ENCODE measurements around the gene LRMDA.

DNA sequence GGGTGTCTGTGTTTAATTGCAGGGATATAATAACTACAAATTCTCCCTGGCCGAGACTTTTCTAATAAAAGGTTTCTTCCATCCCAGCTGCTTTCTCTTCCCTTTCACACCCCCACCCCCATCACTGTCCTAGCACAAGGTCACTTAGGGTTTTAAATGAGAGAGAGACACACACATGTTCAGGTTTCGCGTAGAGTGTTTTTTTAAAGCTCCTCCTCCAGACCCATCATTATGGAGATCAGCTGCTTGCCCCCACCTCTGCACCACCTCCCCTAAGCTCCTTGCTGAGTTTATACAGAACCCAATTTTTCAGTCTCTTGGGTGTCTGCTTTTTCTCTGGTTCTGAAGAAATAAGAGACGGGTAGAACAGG, 18.6 kb downstream of the LRMDA start:
- no peak for TF ChIP-seq CTCF (conservative IDR thresholded peaks at IDR 0.05; ENCODE audit: low read length)
- no peak for TF ChIP-seq EZH2phosphoT487 (IDR thresholded peaks at IDR 0.05; ENCODE audit: borderline replicate concordance)

Measured in Loucy (cell line).